Muscle layer of duodenum (tissue), 2 donors: Measurements from ENCODE around the gene CD180.
A peak's percentile ranks its signal among the peaks of the same experiment; 100 is the strongest.

ENCODE experiments used
- H3K27ac ChIP-seq: one replicate; pipeline ENCODE4 v1.7.0; 2013; ENCODE audit warnings: mild to moderate bottlenecking, low read length
- H3K27me3 ChIP-seq: one replicate; pipeline ENCODE4 v1.7.0; 2013; ENCODE audit warnings: low read depth, mild to moderate bottlenecking, control low read depth, low read length
- H3K36me3 ChIP-seq, 2 donors: one replicate each; pipeline ENCODE4 v1.7.0; 2013; ENCODE audit warnings: low read length in 2 of 2, control low read depth in 1 of 2, mild to moderate bottlenecking in 1 of 2; ENCODE audit not compliant: insufficient read depth in 2 of 2, control insufficient read depth in 1 of 2
- H3K4me1 ChIP-seq, 2 donors: one replicate each; pipeline ENCODE4 v1.7.0; 2013; ENCODE audit warnings: low read length in 2 of 2, mild to moderate bottlenecking in 2 of 2, control low read depth in 1 of 2, moderate library complexity in 1 of 2; ENCODE audit not compliant: insufficient read depth in 2 of 2, control insufficient read depth in 1 of 2
- H3K4me3 ChIP-seq, 2 donors: one replicate each; pipeline ENCODE4 v1.7.0; 2013; ENCODE audit warnings: low read length in 2 of 2, low read depth in 1 of 2, mild to moderate bottlenecking in 1 of 2
- H3K9me3 ChIP-seq, 2 donors: one replicate each; pipeline ENCODE4 v1.7.0; 2013; ENCODE audit warnings: low read length in 2 of 2, control low read depth in 1 of 2, mild to moderate bottlenecking in 1 of 2; ENCODE audit not compliant: control insufficient read depth in 1 of 2
- donor health status: healthy.

CD180 gene

GRCh38 chr5:67196537-67197059, at the start of gene CD180:
Gene CD180 (minus strand): TSS chr5:67196799. CDS start chr5:67196641, 158 bp downstream.
- Histone ChIP-seq H3K4me3 (peak within 1 kb of the TSS in 1 of 2 donors; percentile 31), H3K27me3 (no peaks in the 10 kb centered on the region), H3K4me1 (peaks cover 0 to 7% of the 10 kb centered on the region in 2 donors), H3K36me3 (no peaks in the 10 kb centered on the region), H3K9me3 (no peaks in the 10 kb centered on the region), H3K27ac (peak within 1 kb of the TSS; percentile 52)

- no peaks in the 10 kb centered on the region for H3K27me3 ChIP-seq
- H3K36me3 ChIP-seq = no peaks in the 10 kb centered on the region
- H3K4me3 ChIP-seq = no peak overlapping the region
- H3K9me3 ChIP-seq = no peaks in the 10 kb centered on the region
- H3K4me1 ChIP-seq = peaks cover 4 to 24% of the 10 kb centered on the region in 2 donors
- no peak overlapping the region for H3K27ac ChIP-seq
Observed at GRCh38 chr5:67246108-67246507, 49.5 kb upstream of the CD180 start.

GRCh38 chr5:67245259-67245846, 48.8 kb upstream of the CD180 start:
- no peaks in the 10 kb centered on the region for H3K36me3 ChIP-seq
- peaks cover 4 to 24% of the 10 kb centered on the region in 2 donors for H3K4me1 ChIP-seq
- no peak overlapping the region for H3K4me3 ChIP-seq
- no peaks in the 10 kb centered on the region for H3K9me3 ChIP-seq
- no peaks in the 10 kb centered on the region for H3K27me3 ChIP-seq
- H3K27ac ChIP-seq = no peak overlapping the region

GRCh38 chr5:67244345-67244793, 47.8 kb upstream of the CD180 start:
- Histone ChIP-seq H3K36me3 (no peaks in the 10 kb centered on the region), H3K9me3 (no peaks in the 10 kb centered on the region), H3K27ac (no peak overlapping the region), H3K4me1 (peaks cover 4 to 24% of the 10 kb centered on the region in 2 donors), H3K27me3 (no peaks in the 10 kb centered on the region), H3K4me3 (no peak overlapping the region)

- H3K4me3 ChIP-seq = no peak overlapping the region
- H3K36me3 ChIP-seq = no peaks in the 10 kb centered on the region
- peaks cover 4 to 22% of the 10 kb centered on the region in 2 donors for H3K4me1 ChIP-seq
- no peaks in the 10 kb centered on the region for H3K27me3 ChIP-seq
- no peaks in the 10 kb centered on the region for H3K9me3 ChIP-seq
- H3K27ac ChIP-seq = no peak overlapping the region
Observed at GRCh38 chr5:67243944-67244343, 47.3 kb upstream of the CD180 start.

- Histone ChIP-seq H3K9me3 (no peaks in the 10 kb centered on the region), H3K4me3 (no peak overlapping the region), H3K27me3 (no peaks in the 10 kb centered on the region), H3K4me1 (peaks cover 0 to 17% of the 10 kb centered on the region in 2 donors), H3K36me3 (no peaks in the 10 kb centered on the region), H3K27ac (no peak overlapping the region)
Observed at GRCh38 chr5:67243349-67243748, 46.8 kb upstream of the CD180 start.

GRCh38 chr5:67241326-67241725, 44.7 kb upstream of the CD180 start:
- peaks cover 0 to 15% of the 10 kb centered on the region in 2 donors for H3K4me1 ChIP-seq
- H3K27me3 ChIP-seq = no peaks in the 10 kb centered on the region
- no peak overlapping the region for H3K27ac ChIP-seq
- H3K9me3 ChIP-seq = no peaks in the 10 kb centered on the region
- no peak overlapping the region for H3K4me3 ChIP-seq
- no peaks in the 10 kb centered on the region for H3K36me3 ChIP-seq

GRCh38 chr5:67240846-67241245, 44.2 kb upstream of the CD180 start:
- Histone ChIP-seq H3K36me3 (no peaks in the 10 kb centered on the region), H3K9me3 (no peaks in the 10 kb centered on the region), H3K27me3 (no peaks in the 10 kb centered on the region), H3K4me3 (no peak overlapping the region), H3K27ac (no peak overlapping the region), H3K4me1 (peaks cover 0 to 10% of the 10 kb centered on the region in 2 donors)

GRCh38 chr5:67240065-67240464, 43.5 kb upstream of the CD180 start:
- H3K4me1 ChIP-seq = peaks cover 0 to 4% of the 10 kb centered on the region in 2 donors
- no peaks in the 10 kb centered on the region for H3K9me3 ChIP-seq
- H3K27me3 ChIP-seq = no peaks in the 10 kb centered on the region
- H3K36me3 ChIP-seq = no peaks in the 10 kb centered on the region
- no peak overlapping the region for H3K27ac ChIP-seq
- no peak overlapping the region for H3K4me3 ChIP-seq

GRCh38 chr5:67238191-67238590, 41.6 kb upstream of the CD180 start:
- H3K27ac ChIP-seq = no peak overlapping the region
- H3K4me1 ChIP-seq = peaks cover 0 to 4% of the 10 kb centered on the region in 2 donors

GRCh38 chr5:67235399-67236110, 39.0 kb upstream of the CD180 start:
- Histone ChIP-seq H3K27ac (no peak overlapping the region), H3K9me3 (no peaks in the 10 kb centered on the region)

More at GRCh38 chr5:67238191-67238590, 41.6 kb upstream of the CD180 start:
- no peak overlapping the region for H3K4me3 ChIP-seq
- H3K27me3 ChIP-seq = no peaks in the 10 kb centered on the region
- H3K36me3 ChIP-seq = no peaks in the 10 kb centered on the region
- H3K9me3 ChIP-seq = no peaks in the 10 kb centered on the region

More at GRCh38 chr5:67235399-67236110, 39.0 kb upstream of the CD180 start:
- no peaks in the 10 kb centered on the region for H3K36me3 ChIP-seq
- no peaks in the 10 kb centered on the region for H3K4me1 ChIP-seq
- H3K27me3 ChIP-seq = no peaks in the 10 kb centered on the region
- no peak overlapping the region for H3K4me3 ChIP-seq
